HG02970 (cell line): ENCODE data around the gene ZDHHC12.

Source experiments
- ATAC-seq: cut with Tn5 transposase; IDR thresholded peaks from one replicate; pipeline ENCODE4 v1.9.1; 2021; ENCODE audit warnings: mild to moderate bottlenecking, moderate library complexity, moderate number of reproducible peaks; ENCODE audit not compliant: unreplicated experiment, low FRiP score

ZDHHC12 gene, protein sequence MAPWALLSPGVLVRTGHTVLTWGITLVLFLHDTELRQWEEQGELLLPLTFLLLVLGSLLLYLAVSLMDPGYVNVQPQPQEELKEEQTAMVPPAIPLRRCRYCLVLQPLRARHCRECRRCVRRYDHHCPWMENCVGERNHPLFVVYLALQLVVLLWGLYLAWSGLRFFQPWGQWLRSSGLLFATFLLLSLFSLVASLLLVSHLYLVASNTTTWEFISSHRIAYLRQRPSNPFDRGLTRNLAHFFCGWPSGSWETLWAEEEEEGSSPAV

DNA sequence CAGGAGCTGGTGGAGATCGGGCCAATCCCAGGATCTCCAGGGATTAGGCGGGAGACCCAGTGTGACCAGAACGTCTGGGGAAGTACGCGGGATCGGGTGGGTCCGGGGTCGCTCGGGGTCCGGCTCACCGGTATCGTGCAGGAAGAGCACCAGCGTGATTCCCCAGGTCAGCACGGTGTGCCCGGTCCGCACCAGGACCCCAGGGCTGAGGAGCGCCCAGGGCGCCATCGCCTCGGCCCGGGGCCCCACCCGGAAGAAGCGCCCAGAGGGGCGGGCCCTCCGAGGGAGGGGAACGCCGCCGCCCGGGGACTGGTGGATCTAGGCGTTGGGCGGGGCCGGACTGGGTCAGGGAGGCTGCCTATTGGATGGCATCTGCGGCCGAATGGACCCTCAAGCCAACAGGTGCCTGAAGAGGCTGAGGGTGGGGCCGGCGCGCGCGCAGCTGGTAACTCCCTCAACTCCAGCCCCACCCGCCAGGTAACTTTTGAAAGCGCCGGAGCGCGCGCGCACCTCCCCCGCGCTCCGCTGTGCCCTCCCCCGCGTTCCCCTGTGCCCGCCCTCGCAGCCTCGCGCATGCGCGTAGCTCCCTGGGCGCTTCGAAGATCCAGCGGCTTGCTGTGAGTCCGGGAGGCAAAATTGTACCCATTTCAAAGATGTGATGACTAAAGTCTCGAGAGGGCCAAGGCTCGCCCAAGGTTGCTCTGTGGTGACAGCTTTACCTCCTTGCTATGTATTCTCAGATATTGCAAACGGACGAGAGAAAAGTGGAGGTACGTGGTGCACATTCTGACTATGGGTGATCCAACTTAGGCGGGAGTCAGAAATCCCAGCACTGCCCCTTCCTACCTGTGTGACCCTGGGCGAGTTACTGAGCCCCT, at the start of gene ZDHHC12:
Gene ZDHHC12 (minus strand): TSS at position 262 of the 878 bp plus-strand sequence. CDS start 34 bp downstream, at position 228.
- ATAC-seq, result peak; percentile 94

GRCh38 chr9:128773049-128773448, 49.1 kb upstream of the ZDHHC12 start:
- no peak for ATAC-seq

DNA sequence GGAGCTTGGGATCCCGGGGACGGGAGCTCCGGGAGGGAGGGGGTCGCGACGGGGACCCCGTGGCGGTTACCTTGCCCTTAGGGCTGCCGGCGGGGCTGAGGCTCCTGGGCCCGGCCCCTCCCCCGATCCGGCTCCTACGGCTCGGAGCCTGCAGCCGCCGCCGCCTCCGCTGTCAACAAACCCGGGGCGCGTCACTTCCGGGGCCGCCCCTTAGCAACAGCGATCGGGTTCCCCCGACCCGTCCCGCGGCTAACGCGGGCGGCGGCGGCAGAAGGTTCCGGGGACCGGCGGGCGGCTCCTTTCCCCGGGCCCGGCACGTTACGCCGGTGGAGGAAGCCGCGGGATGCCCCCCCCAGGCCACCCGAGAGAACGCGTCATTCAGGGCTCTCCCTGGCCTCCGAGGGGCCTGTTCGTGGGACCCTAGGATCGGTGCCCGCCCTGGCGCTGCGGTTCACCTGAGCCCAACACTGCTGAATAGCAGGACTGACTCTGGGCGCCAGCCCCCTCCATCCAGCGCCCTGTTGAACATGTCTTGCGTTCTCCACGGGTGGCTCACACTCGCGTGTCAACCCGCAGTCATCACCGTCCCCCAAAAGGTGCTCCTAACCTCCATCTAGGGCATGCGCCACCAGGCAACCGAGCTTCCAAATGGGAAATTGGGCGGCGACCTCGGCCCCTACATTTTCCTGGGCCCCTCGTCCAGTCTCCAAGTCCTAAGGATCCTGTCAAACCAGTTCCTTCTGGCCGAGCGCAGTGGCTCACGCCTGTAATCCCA, 48.0 kb upstream of the ZDHHC12 start, which contains the start of gene ZER1:
Gene ZER1 (minus strand): TSS at position 183 of the 775 bp plus-strand sequence. CDS start 16,362 bp downstream, outside the sequence.
- peak; percentile 94 for ATAC-seq

- ATAC-seq, result no peak
Observed at GRCh38 chr9:128771094-128771721, 47.3 kb upstream of the ZDHHC12 start.

DNA sequence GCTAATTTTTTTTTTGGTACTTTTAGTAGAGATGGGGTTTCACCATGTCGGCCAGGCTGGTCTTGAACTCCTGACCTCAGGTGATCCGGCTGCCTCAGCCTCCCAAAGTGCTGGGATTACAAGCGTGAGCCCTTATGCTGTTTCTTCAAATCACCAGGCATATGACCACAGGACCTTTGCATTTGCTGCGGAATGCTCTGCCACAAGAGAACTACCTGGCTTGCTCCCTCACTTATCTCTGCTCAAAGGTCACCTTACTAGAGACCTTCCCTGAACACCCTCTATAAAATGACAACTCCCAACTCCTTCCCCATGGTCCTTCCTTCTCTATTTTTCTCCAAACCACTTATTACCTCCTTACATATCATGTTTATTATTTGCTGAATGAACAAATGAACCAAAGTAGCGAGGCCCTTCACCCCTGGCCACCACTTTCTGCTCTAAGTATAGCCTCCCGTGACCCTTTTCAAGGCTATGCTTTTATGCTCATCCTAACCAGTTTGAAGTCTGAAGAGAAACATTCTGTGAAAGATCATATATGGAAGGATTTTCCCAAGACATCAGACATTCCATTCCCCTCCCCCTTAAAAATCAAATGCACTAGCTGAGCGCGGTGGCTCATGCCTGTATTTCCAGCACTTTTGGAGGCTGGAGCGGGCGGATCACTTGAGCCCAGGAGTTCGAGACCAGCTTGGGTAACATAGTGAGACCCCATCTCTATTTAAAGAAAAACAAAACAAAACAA, 46.5 kb upstream of the ZDHHC12 start:
- no peak for ATAC-seq

- ATAC-seq, result no peak
Observed at GRCh38 chr9:128768606-128769005, 44.7 kb upstream of the ZDHHC12 start.

DNA sequence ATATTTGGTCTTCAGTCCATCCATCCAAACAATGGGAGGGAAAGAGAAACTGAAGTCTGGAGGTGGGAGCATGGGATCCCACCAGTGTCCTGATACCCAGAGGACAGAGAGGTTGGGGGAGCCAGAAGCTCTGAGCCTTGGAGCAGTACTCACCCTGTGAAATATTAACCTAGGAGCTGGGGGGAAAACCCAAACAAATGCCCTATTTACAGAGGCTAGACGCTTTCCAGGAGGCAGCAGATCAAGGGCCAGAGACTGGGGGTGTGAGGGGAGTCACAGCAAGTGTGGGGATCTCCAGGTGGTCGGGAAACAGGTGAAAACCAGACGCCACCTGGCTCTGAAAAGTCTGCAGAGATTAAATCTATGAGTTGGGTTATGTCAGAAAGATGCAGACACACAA, 41.6 kb upstream of the ZDHHC12 start:
- ATAC-seq, result no peak

GRCh38 chr9:128764361-128764760, 40.4 kb upstream of the ZDHHC12 start:
- ATAC-seq, result no peak

DNA sequence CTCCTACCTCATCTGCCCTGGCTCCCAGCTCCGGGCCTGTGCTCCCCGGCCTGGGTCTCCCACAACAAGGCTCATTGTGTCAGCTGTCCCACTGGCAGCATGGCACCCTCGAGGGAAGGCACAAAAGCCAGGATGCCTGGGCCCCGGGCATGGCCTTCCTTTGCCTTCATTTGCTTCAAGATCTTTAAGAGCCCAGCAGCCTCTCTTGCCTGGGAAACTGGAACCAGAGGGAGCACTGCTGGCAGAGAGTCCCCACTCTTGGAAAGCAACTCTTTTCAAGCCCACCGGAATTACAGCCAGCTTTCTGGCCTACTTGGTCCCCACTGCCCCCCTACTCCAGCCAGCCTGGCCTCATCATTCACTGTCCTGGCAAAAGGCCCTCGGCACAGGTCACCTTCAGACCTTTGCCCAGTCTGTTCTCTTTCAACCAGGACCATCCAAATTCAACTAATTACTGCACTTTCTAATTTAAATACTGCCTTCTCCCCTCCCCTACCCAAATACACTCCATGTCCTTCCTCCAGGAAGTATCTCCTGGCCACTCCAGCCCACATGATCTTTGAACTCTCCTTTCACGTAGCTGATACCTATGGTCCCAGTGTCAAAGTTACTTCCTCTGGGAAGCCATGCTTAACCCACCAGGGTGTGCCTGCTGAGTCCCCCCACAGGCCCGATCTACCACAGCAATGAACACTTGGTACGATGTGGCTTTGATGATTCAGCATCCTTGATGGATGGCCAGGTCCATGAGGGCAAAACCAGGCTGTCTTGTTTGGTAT, 38.9 kb upstream of the ZDHHC12 start:
- ATAC-seq, result no peak

GRCh38 chr9:128757602-128758001, 33.7 kb upstream of the ZDHHC12 start:
- ATAC-seq, result no peak

DNA sequence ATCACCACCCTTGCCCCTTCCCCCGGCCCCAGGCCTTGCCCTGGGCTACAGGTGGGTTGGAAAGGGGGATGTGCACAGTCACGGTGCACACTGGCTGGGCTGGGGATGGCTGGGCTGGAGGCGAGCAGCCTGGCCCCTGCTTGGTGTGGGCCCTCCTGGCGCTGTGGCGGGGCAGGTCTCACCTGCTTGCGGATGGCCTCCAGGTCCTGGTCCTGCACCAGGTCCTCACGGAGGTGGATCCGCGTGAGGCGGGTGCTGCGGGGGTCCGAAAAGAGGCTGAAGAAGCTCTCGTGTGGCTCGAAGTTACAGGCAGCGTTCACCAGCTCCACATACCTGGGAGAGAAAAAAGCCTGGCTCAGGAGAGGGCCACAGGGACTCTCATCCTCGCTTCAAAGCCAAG, 29.7 kb upstream of the ZDHHC12 start:
- ATAC-seq, result no peak

DNA sequence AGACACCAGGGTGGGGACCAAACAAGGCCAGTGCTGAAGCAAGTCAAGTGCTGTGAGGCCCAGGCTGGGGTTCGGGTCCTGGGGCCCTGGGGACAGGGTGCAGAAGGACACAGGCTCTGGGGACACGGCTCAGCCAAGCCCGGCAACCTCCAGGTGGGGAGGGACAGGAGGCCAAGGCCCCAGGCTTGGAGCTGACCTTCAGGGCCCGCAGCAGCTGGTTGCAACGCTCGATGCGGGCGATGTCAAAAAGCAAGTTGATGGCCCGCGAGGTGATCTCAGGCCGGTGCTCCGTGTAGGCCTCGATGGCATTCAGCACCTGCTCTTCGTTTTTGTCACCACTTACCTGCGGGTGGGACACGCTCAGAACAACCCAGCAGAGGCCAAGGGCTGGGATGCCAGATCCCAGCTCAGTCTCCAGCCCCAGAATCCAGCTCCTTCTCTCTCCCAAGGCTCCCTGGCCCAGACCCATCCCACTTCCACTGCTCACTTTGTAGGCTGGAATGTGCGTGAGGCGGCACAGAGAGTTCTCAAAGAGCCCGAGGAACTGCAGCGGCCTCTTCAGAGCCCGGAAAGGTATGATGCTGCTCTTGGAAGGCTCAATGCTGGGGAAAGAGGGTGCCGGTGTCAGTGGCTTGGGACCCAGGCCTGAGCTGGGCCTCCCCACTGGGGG, 27.1 kb upstream of the ZDHHC12 start:
- no peak for ATAC-seq

- no peak for ATAC-seq
Observed at GRCh38 chr9:128747241-128747640, 23.3 kb upstream of the ZDHHC12 start.

DNA sequence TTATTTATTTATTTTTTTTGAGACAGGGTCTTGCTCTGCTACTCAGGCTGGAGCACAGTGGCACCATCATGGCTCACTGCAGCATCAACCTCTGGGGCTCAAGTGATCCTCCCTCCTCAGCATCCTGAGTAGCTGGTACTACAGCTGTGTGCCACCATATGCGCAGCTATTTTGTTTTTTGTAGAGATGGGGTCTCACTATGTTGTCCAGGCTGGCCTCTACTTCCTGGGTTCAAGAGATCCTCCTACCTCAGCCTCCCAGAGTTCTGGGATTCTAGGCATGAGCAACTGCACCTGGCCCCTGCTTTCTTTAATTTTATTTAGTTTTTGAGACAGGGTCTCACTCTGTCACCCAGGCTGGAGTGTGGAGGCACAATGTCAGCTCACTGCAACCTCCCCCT, 19.5 kb upstream of the ZDHHC12 start:
- ATAC-seq, result no peak

- no peak for ATAC-seq
Observed at GRCh38 chr9:128742401-128742800, 18.5 kb upstream of the ZDHHC12 start.

DNA sequence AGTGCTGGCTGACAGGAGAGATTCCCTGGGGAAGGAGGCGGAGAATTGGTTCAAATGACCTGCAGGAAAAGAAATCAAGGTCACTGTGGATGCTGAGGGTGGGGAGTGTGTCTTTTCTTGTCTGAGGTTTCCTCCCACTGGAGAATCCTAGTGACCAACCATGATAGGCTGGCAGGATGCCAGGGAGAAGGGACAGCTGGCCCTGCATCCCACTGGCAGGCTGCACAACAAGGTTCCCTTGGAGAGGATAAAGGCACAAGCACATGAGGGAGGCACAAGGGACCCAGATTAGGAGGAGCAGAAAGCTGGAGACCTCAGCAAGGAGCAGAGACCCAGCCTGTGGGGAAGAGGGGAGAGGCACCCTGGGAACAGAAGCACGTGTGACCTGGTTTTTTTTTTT, 11.4 kb upstream of the ZDHHC12 start:
- no peak for ATAC-seq

- no peak for ATAC-seq
Observed at GRCh38 chr9:128733256-128733655, 9.3 kb upstream of the ZDHHC12 start.

- ATAC-seq, result no peak
Observed at GRCh38 chr9:128732576-128732975, 8.6 kb upstream of the ZDHHC12 start.
